HFF-Myc (cell line): ENCODE data around the gene AKR1C2.
"Not testable (repeated sequence)": the region's sequence is repeated elsewhere in the genome, so short reads cannot be mapped to it uniquely, and the experiment has no call there.

Experiments
- DNase-seq: peaks from one replicate; pipeline ENCODE4 v3.0.0-alpha.2; 2011; ENCODE audit warnings: low read depth; ENCODE audit errors: extremely low read depth
- H3K4me3 ChIP-seq: replicated peaks from 2 replicates; pipeline ENCODE4 v1.5.1; 2011; ENCODE audit warnings: low read depth, mild to moderate bottlenecking, control low read depth, low read length
- CTCF ChIP-seq: IDR thresholded peaks from 2 replicates; pipeline ENCODE4 v1.5.1; 2012; ENCODE audit warnings: mild to moderate bottlenecking, low read depth, low read length, control low read depth; ENCODE audit errors: missing control alignments

AKR1C2 gene

GRCh38 chr10:4947635-4948596 lies 55.7 kb downstream of the AKR1C2 start:
- peak; percentile 36 for DNase-seq
- TF ChIP-seq CTCF = no peak

GRCh38 chr10:4947039-4947634 lies 56.5 kb downstream of the AKR1C2 start:
- TF ChIP-seq CTCF = no peak
- DNase-seq = no peak
- H3K4me3 ChIP-seq = no peak overlapping the region

More at GRCh38 chr10:4947635-4948596, 55.7 kb downstream of the AKR1C2 start:
- H3K4me3 ChIP-seq = no peak overlapping the region

GRCh38 chr10:4945766-4946717 lies 57.6 kb downstream of the AKR1C2 start:
- no peak for TF ChIP-seq CTCF
- H3K4me3 ChIP-seq = no peak overlapping the region
- no peak for DNase-seq

GRCh38 chr10:4944841-4945240 lies 58.8 kb downstream of the AKR1C2 start:
- TF ChIP-seq CTCF = no peak
- no peak for DNase-seq
- no peak overlapping the region for H3K4me3 ChIP-seq

GRCh38 chr10:4943821-4944220 lies 59.8 kb downstream of the AKR1C2 start:
- no peak for TF ChIP-seq CTCF
- DNase-seq = no peak
- no peak overlapping the region for H3K4me3 ChIP-seq

GRCh38 chr10:4943416-4943815 lies 60.2 kb downstream of the AKR1C2 start:
- not testable (repeated sequence) for DNase-seq, H3K4me3 ChIP-seq

GRCh38 chr10:4942931-4943330 lies 60.7 kb downstream of the AKR1C2 start:
- not testable (repeated sequence) for H3K4me3 ChIP-seq
- DNase-seq = peak; percentile 9
